Activated naive CD8-positive, alpha-beta T cell treated with anti-CD3 and anti-CD28 coated beads for 36 hours (primary cell): ENCODE measurements around the gene MACROD2. TPM values are rescaled to one million over a fixed set of nuclear protein-coding genes. Genes with fewer than 3 reads are reported as not detected.

ENCODE experiments used
- DNase-seq: peaks from one replicate; pipeline ENCODE4 v3.0.0; 2021
- H3K27ac Mint-ChIP-seq: one replicate; pipeline ENCODE4 v1.8.0; 2022; ENCODE audit warnings: mild to moderate bottlenecking, moderate library complexity, mixed read lengths
- H3K27me3 Mint-ChIP-seq: one replicate; pipeline ENCODE4 v1.8.0; 2022; ENCODE audit warnings: mild to moderate bottlenecking, mixed read lengths
- H3K36me3 Mint-ChIP-seq: one replicate; pipeline ENCODE4 v1.8.0; 2021; ENCODE audit warnings: mild to moderate bottlenecking, mixed read lengths
- H3K4me1 Mint-ChIP-seq: one replicate; pipeline ENCODE4 v1.8.0; 2021; ENCODE audit warnings: mixed read lengths
- H3K4me3 Mint-ChIP-seq: one replicate; pipeline ENCODE4 v1.8.0; 2022; ENCODE audit warnings: mild to moderate bottlenecking, moderate library complexity, mixed read lengths
- H3K9me3 Mint-ChIP-seq: one replicate; pipeline ENCODE4 v1.8.0; 2022; ENCODE audit warnings: mixed read lengths
- total RNA-seq, 2 experiments: library from RNA; stranded (reverse); gene quantifications; one replicate each; pipeline ENCODE4 v1.2.3, GENCODE V29; 2021

MACROD2 gene
- total RNA-seq, 2 experiments from 2014 or later = 0.12 to 0.14 TPM

DNA sequence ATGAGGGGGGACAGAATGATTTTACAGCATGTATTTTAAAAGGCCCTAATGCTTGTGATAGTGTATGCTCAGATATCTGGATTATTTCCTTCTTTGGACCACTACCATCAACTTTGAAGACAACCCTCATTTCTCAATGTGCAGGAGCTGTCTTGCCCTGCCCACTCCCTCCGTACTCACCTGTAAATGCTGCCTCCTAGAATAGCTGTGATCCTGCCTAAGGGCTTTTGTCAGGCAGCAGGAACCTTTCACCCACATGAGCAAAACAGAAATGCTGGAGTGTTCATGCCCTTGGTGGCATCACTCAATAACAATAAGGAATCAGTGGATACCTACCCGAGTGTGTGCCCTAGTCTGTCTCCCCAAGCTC is 1065.7 kb downstream of the MACROD2 start:
- Mint-ChIP-seq H3K27ac (no peak overlapping the region), H3K36me3 (no peaks in the 10 kb centered on the region), H3K4me1 (no peaks in the 10 kb centered on the region), H3K4me3 (no peak overlapping the region), H3K27me3 (no peaks in the 10 kb centered on the region), H3K9me3 (no peaks in the 10 kb centered on the region)
- no peak for DNase-seq

DNA sequence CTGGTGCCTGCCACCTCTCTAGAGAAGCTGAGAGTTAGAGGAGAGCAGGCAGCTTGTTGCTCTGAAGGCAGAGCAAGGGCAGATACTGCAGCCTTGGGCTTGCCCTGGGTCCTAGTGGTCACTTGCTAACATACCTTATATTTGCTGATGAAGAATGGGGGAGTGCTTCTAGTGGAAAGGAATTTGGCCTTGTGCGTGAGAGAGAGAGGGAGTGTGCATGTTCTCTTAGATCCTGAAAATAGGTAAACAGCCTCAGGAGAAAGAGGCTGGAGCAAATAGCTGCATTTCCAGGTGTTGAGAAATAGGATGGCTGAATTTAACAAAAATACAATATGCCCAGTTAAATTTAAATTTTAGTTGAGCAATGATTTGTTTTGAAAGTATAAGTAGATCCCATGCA is 1066.6 kb downstream of the MACROD2 start:
- no peaks in the 10 kb centered on the region for H3K9me3 Mint-ChIP-seq
- H3K27ac Mint-ChIP-seq = no peak overlapping the region
- DNase-seq = no peak
- no peaks in the 10 kb centered on the region for H3K27me3 Mint-ChIP-seq
- no peak overlapping the region for H3K4me3 Mint-ChIP-seq
- H3K36me3 Mint-ChIP-seq = no peaks in the 10 kb centered on the region
- no peaks in the 10 kb centered on the region for H3K4me1 Mint-ChIP-seq

DNA sequence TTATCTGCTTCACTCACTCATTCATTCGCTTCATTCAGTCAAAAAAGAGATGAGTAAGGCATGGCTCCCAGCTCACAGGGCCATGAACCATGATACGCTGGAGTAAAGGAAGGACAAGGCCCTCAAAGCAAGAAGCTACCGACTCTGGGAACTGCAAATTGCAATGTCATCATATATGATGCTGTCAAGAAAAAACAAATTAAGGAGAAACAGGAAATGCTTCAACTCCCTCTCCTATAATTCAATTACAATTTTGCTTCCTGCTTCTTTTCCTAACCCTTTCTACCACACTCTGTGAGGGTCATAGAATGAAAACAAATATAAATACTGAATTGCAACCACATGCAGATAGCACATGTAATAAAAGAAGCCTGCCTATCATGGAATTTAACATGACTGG is 1067.8 kb downstream of the MACROD2 start:
- no peaks in the 10 kb centered on the region for H3K36me3 Mint-ChIP-seq
- H3K4me1 Mint-ChIP-seq = no peaks in the 10 kb centered on the region
- H3K4me3 Mint-ChIP-seq = no peak overlapping the region
- H3K9me3 Mint-ChIP-seq = no peaks in the 10 kb centered on the region
- no peak overlapping the region for H3K27ac Mint-ChIP-seq
- H3K27me3 Mint-ChIP-seq = no peaks in the 10 kb centered on the region
- no peak for DNase-seq

DNA sequence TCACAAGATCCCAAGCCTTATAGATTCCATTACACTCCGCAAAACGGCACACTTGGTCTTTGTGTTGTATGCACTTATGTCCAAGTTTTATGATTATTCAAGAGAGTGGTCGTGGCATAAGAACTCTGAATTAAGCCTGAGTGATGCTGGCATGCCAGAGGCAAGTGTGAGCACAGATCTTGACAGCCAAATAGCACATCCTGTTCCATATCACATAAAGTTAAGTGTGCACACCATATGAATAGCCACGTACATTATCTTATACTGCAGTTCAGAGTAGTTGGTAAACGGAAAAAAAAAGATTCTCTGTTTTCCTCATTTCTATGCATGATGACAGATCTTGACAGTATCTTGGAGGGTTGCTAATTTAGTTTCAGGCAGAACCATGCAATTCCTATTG is 1069.4 kb downstream of the MACROD2 start:
- no peaks in the 10 kb centered on the region for H3K4me1 Mint-ChIP-seq

DNA sequence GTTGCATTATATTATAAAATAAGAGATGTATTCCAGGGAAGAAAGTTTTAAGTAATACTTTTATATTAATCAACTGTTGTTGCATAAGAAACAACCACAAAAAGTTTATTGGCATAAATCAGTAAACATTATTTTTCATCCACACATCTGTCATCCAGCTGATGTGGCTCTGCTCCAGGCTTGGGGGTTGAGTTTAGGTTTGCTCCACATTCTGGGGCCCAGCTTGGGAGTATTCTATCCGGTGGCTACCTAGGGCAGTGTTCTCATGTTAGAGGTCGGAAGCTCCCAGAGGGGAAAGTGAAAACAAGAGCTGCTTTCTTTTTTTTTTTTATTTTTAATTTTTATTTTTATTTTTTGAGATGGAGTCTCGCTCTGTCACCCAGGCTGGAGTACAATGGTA is 1070.5 kb downstream of the MACROD2 start:
- no peaks in the 10 kb centered on the region for H3K27me3 Mint-ChIP-seq
- peaks cover 3% of the 10 kb centered on the region for H3K9me3 Mint-ChIP-seq
- H3K4me3 Mint-ChIP-seq = no peak overlapping the region
- no peak for DNase-seq
- no peaks in the 10 kb centered on the region for H3K36me3 Mint-ChIP-seq
- H3K4me1 Mint-ChIP-seq = no peaks in the 10 kb centered on the region
- H3K27ac Mint-ChIP-seq = no peak overlapping the region

More for the DNA sequence above, 1069.4 kb downstream of the MACROD2 start:
- no peak for DNase-seq
- no peaks in the 10 kb centered on the region for H3K36me3 Mint-ChIP-seq
- no peaks in the 10 kb centered on the region for H3K27me3 Mint-ChIP-seq
- H3K27ac Mint-ChIP-seq = no peak overlapping the region
- no peak overlapping the region for H3K4me3 Mint-ChIP-seq
- peaks cover 3% of the 10 kb centered on the region for H3K9me3 Mint-ChIP-seq

DNA sequence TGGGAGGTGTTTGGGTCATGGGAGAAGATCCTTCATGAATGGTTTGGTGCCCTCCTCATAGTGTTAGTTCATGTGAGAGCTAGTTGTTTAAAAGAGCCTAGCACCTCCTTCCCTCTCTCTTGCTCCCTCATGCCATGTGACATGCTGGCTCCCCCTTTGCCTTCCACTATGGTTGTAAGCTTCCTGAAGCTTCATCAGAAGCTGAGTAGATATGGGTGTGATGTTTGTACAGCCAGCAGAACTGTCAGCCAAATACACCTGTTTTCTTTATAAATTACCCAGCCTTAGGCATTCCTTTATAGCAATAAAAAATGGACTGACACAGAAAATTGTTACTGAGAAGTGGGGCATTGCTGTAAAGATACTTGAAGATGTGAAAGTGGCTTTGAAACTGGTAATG is 1073.2 kb downstream of the MACROD2 start:
- no peaks in the 10 kb centered on the region for H3K27me3 Mint-ChIP-seq
- no peaks in the 10 kb centered on the region for H3K36me3 Mint-ChIP-seq

DNA sequence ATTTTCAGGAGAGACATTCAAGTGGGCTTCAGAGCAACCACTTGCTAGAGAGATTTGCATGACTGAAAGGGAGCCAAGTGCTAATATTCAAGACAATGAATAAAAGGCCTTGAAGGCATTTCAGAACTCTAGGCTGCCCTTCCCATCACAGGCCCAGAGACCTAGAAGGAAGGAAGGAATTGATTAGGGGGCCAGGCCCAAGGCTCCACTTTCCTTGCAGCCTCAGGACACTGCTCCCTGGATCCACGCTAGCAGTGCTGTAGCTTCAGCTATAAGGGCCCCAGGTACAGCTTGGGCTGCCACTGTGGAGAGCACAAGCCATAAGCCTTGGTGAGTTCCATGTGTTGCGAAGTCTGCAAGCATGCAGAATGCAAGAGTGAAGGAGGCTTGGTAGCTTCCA is 1074.0 kb downstream of the MACROD2 start:
- Mint-ChIP-seq H3K27me3 (no peaks in the 10 kb centered on the region), H3K36me3 (no peaks in the 10 kb centered on the region), H3K9me3 (peaks cover 3% of the 10 kb centered on the region), H3K4me1 (no peaks in the 10 kb centered on the region), H3K4me3 (no peak overlapping the region), H3K27ac (no peak overlapping the region)
- no peak for DNase-seq

More for the DNA sequence above, 1073.2 kb downstream of the MACROD2 start:
- Mint-ChIP-seq H3K4me1 (no peaks in the 10 kb centered on the region), H3K4me3 (no peak overlapping the region), H3K9me3 (peaks cover 3% of the 10 kb centered on the region), H3K27ac (no peak overlapping the region)
- DNase-seq = no peak

DNA sequence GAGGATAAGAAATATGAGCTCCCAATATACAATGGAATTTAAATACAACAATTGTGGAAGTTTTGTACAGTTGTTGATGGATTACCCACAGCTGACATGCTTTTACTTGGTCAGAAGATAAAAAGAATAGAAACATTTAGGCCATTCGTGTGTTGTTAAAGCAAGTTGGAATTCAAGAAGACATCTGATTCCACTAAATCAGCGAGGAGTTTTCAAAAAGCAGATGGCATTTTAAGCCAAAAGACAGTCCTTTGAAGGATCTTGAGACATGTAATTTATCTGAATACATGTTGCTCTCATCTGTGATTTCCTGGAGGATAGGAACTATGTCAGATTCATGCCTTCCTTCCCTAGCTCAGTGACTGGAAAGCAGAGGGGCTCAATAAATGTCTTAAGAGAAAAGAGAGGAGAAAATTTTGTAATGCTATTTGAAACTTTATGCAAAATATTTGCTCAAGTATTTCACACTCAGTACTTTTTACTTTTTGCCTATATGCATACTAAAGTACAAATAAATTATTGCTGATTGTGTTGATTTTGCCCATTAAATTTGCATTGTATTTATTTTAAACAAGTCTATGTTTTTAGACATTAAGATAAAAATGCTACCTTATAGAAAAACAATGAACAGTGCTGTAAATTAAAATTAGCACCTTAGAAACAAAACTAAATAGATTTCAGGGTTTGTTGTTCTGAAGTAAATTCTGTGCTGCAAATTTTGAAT is 1075.9 kb downstream of the MACROD2 start:
- Mint-ChIP-seq H3K4me3 (no peak overlapping the region), H3K4me1 (no peaks in the 10 kb centered on the region), H3K27me3 (no peaks in the 10 kb centered on the region), H3K27ac (no peak overlapping the region), H3K36me3 (no peaks in the 10 kb centered on the region), H3K9me3 (peaks cover 3% of the 10 kb centered on the region)
- DNase-seq = no peak

DNA sequence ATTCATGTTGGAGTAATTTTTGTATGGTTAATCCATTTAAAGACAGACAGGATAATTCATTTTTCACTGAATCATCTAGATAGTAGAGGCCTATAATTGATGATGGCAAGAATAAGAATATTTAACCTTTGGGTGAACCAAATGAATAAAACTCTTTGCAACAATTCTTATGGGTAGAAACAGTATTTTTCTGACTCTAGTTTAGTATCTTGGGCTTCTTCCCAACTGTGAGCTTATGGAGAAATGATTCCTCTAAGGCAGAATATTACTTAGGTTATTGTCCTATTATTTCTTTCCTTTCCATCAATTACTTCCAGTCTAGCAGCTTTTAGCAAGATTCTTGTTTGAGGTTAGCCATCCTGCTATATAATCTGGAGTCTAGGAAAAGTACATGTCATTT is 1077.0 kb downstream of the MACROD2 start:
- H3K4me3 Mint-ChIP-seq = no peak overlapping the region
- no peak for DNase-seq
- H3K36me3 Mint-ChIP-seq = no peaks in the 10 kb centered on the region
- no peak overlapping the region for H3K27ac Mint-ChIP-seq
- H3K27me3 Mint-ChIP-seq = no peaks in the 10 kb centered on the region
- H3K9me3 Mint-ChIP-seq = peaks cover 3% of the 10 kb centered on the region
- no peaks in the 10 kb centered on the region for H3K4me1 Mint-ChIP-seq

DNA sequence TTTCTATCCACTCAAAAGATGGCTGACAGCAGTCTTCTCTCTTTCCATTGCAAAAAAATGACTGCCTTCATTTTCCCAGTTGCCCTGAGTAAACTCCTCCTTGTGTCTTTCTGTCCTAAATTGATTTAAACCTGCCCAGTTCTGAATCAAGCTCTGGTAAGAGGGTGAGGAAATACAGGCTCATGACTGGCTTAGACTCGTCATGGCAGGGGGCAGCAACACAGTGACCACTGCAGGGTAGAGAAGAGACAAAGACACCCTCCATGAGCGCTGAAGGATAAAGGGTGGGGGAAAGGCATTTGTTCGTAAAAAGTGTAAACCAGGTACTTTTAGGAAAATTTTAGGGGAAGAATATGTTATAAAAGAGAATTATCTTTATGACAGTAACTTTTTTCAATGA is 1080.3 kb downstream of the MACROD2 start:
- no peak overlapping the region for H3K4me3 Mint-ChIP-seq
- no peak overlapping the region for H3K27ac Mint-ChIP-seq
- no peaks in the 10 kb centered on the region for H3K27me3 Mint-ChIP-seq
- no peaks in the 10 kb centered on the region for H3K9me3 Mint-ChIP-seq
- H3K36me3 Mint-ChIP-seq = no peaks in the 10 kb centered on the region
- DNase-seq = no peak
- no peaks in the 10 kb centered on the region for H3K4me1 Mint-ChIP-seq

DNA sequence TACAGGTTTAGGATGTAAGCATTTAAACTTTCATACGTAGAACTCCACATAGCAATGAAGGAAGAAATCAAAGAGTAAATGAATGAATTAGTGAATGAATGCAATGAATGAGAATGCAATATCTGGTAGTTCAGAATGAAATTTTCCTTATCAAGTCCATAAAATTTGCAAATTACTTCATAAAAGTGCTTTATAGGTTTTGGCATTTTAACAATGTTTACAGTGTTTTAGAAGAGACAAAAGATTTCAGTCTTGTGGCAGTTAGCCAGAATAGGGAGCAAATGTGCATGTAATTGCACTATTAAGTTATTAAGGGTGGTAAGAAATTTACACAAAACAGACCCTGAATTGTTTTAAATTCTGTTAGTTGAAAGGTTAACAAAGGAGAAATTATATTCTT is 1081.5 kb downstream of the MACROD2 start:
- Mint-ChIP-seq H3K9me3 (no peaks in the 10 kb centered on the region), H3K4me1 (no peaks in the 10 kb centered on the region), H3K36me3 (no peaks in the 10 kb centered on the region), H3K27me3 (no peaks in the 10 kb centered on the region), H3K27ac (no peak overlapping the region), H3K4me3 (no peak overlapping the region)
- DNase-seq = no peak

DNA sequence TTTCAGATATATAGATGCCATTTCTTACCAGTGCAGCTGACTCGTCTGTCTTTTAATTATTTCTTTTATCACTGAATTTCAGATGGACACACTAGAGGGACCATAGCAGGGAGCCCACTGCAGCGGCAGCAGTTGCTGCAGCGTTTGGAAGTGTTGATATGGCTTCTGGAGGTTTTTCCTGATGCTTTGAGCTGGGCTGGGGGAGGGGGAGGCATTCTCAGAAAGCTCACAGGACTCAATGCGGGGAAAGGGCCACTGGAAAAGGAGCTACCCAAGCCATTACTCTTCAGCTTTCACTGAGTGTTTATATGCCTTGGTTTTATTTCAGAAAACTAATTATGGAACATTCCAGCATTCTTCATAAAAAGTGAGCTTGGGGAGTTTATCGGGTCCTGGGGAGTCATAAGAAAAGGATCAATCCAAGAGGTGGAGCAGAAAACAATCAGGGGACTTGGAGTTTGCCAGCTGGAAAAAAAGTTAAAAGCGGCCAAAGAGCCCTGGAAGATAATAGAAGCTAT is 1082.5 kb downstream of the MACROD2 start:
- H3K4me1 Mint-ChIP-seq = no peaks in the 10 kb centered on the region
- H3K27ac Mint-ChIP-seq = no peak overlapping the region

DNA sequence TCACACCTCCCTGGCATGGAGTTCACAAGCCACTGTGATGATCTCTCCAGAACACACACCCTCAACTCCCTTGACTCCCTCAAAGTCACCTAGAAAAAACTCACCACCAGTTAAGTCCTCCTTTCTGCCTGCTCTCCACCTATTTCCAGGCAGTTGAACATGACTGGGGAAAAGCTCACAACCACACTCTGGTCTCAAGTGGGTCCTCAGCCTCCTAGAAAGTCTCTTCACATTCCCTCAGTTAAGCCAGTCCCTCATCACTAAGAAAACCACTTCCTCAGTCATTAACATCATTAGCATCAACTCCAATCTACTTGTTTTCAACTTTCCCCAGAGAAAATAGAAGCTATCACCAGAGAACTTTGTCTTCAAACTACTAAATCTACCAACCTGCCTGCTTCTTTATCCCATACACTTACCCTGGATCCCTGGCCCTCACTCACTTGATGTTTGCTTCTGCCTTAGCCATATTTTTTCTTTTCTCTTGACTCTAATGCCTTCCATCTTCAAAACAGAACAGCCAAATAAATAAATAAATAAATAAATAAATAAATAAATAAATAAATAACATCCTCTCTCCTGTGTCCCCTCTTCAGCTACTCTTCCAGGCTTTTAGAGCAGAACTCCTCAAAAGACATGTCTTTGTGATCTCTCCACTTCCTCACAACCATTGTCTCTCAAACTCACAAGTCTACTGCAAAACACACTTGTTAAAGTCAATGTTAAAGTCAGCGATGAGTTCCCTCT is 1084.5 kb downstream of the MACROD2 start:
- H3K4me1 Mint-ChIP-seq = no peaks in the 10 kb centered on the region
- DNase-seq = no peak
- H3K9me3 Mint-ChIP-seq = no peaks in the 10 kb centered on the region
- no peaks in the 10 kb centered on the region for H3K36me3 Mint-ChIP-seq
- no peak overlapping the region for H3K4me3 Mint-ChIP-seq
- no peak overlapping the region for H3K27ac Mint-ChIP-seq
- H3K27me3 Mint-ChIP-seq = no peaks in the 10 kb centered on the region

More for the DNA sequence above, 1082.5 kb downstream of the MACROD2 start:
- no peaks in the 10 kb centered on the region for H3K36me3 Mint-ChIP-seq
- H3K9me3 Mint-ChIP-seq = no peaks in the 10 kb centered on the region
- no peak overlapping the region for H3K4me3 Mint-ChIP-seq
- DNase-seq = no peak
- no peaks in the 10 kb centered on the region for H3K27me3 Mint-ChIP-seq

DNA sequence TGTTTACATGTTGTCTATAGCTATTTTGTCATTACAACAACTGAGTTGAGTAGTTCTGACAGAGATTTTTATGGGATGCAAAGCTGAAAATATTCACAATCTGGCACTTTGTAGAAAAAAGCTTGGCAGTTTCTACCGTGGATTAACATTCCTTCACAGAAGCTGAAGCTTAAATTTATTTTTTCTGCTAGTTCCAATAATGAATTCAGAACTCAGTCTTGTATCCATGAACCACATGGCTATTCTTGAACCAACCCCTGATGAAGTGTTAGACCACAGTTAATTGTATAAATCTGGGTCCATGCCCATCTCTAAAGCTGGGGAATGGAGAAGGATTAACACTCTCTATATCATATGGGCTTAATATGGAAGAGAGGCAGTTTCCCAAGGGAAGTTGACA is 1085.9 kb downstream of the MACROD2 start:
- H3K9me3 Mint-ChIP-seq = no peaks in the 10 kb centered on the region
- no peaks in the 10 kb centered on the region for H3K4me1 Mint-ChIP-seq
- H3K27ac Mint-ChIP-seq = no peak overlapping the region
- no peak overlapping the region for H3K4me3 Mint-ChIP-seq
- no peaks in the 10 kb centered on the region for H3K36me3 Mint-ChIP-seq
- no peaks in the 10 kb centered on the region for H3K27me3 Mint-ChIP-seq
- DNase-seq = no peak

DNA sequence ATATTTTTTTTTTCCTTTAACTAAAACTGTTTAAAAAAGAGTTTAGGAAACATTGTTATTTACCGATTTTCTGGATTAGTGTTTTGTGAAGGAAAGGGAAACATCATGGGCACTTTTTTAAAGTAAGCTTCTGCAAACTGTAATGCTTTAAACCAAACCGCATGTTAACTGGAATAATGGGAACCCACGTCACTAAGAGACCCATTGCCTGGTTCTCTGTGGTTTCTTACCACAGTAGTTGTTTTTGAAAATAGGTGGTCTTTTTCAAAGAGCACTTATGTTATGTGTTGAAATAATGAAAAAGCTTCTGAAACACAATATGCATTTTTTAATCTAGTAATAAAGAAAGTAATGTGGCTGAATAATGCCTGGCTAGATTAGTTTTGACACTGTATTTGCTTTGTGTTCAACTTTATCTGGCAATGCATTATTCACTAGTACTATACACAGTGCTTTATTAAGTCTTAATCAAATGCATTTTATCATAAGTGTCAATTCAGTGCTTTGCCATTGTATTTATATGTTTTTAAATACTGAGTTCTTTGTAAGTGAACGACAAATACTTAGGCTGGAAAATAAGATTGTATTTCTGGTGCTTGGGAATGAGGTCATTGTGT is 1096.2 kb downstream of the MACROD2 start:
- no peaks in the 10 kb centered on the region for H3K36me3 Mint-ChIP-seq
- no peak overlapping the region for H3K27ac Mint-ChIP-seq
- H3K4me1 Mint-ChIP-seq = peaks cover 1% of the 10 kb centered on the region
- no peak for DNase-seq
- no peaks in the 10 kb centered on the region for H3K9me3 Mint-ChIP-seq
- H3K27me3 Mint-ChIP-seq = no peaks in the 10 kb centered on the region
- H3K4me3 Mint-ChIP-seq = no peak overlapping the region
